ENCODE results near the gene SETD2.

The SETD2 gene

GRCh38 chr3:47002171-47003055 is 161.5 kb downstream of the SETD2 start:
- Histone ChIP-seq H3K9ac (ENCODE audit: low read length) (no peak overlapping the region), H3K79me2 (ENCODE audit: insufficient read depth, low read length) (no peaks in the 10 kb centered on the region), H3K27me3 (ENCODE audit: insufficient read depth, low read length) (no peaks in the 10 kb centered on the region), H3F3A (ENCODE audit: insufficient read depth, low read length) (no peaks in the 10 kb centered on the region), H2AFZ (ENCODE audit: low read length) (no peak overlapping the region), H3K4me1 (ENCODE audit: insufficient read depth, low read length, severe bottlenecking) (no peaks in the 10 kb centered on the region), H3K9me2 (ENCODE audit: low read depth, low read length) (no peaks in the 10 kb centered on the region), H4K20me1 (ENCODE audit: insufficient read depth, low read length) (no peaks in the 10 kb centered on the region), H3K36me3 (ENCODE audit: insufficient read depth, low read length) (peaks cover 83% of the 10 kb centered on the region), H3K27ac (ENCODE audit: low read depth, low read length, poor library complexity, severe bottlenecking) (no peak overlapping the region), H3K9me3 (ENCODE audit: low read length) (no peaks in the 10 kb centered on the region), H3K4me3 (ENCODE audit: low read depth, low read length, poor library complexity, severe bottlenecking) (no peak overlapping the region), H3K4me2 (ENCODE audit: low read length) (no peak overlapping the region)
- no peak for TF ChIP-seq EZH2 (IDR thresholded peaks at IDR 0.05; ENCODE audit: borderline replicate concordance, low read length)
- peak; percentile 45 for TF ChIP-seq CTCF (IDR thresholded peaks at IDR 0.05; ENCODE audit: low read length)

- no peak overlapping the region for H2AFZ ChIP-seq (ENCODE audit: low read length)
- H3F3A ChIP-seq (ENCODE audit: insufficient read depth, low read length): no peaks in the 10 kb centered on the region
- H3K9me3 ChIP-seq (ENCODE audit: low read length): no peaks in the 10 kb centered on the region
- no peaks in the 10 kb centered on the region for H3K79me2 ChIP-seq (ENCODE audit: insufficient read depth, low read length)
- TF ChIP-seq EZH2 (IDR thresholded peaks at IDR 0.05; ENCODE audit: borderline replicate concordance, low read length) (no peak), CTCF (IDR thresholded peaks at IDR 0.05; ENCODE audit: low read length) (no peak)
- H3K27me3 ChIP-seq (ENCODE audit: insufficient read depth, low read length): no peaks in the 10 kb centered on the region
- H4K20me1 ChIP-seq (ENCODE audit: insufficient read depth, low read length): no peaks in the 10 kb centered on the region
- H3K4me1 ChIP-seq (ENCODE audit: insufficient read depth, low read length, severe bottlenecking): no peaks in the 10 kb centered on the region
- H3K4me3 ChIP-seq (ENCODE audit: low read depth, low read length, poor library complexity, severe bottlenecking): no peak overlapping the region
- no peaks in the 10 kb centered on the region for H3K9me2 ChIP-seq (ENCODE audit: low read depth, low read length)
- H3K4me2 ChIP-seq (ENCODE audit: low read length): no peak overlapping the region
- H3K9ac ChIP-seq (ENCODE audit: low read length): no peak overlapping the region
- H3K36me3 ChIP-seq (ENCODE audit: insufficient read depth, low read length): peaks cover 78% of the 10 kb centered on the region
- no peak overlapping the region for H3K27ac ChIP-seq (ENCODE audit: low read depth, low read length, poor library complexity, severe bottlenecking)
These were observed 162.2 kb downstream of the SETD2 start for GRCh38 chr3:47001731-47002170.

DNA sequence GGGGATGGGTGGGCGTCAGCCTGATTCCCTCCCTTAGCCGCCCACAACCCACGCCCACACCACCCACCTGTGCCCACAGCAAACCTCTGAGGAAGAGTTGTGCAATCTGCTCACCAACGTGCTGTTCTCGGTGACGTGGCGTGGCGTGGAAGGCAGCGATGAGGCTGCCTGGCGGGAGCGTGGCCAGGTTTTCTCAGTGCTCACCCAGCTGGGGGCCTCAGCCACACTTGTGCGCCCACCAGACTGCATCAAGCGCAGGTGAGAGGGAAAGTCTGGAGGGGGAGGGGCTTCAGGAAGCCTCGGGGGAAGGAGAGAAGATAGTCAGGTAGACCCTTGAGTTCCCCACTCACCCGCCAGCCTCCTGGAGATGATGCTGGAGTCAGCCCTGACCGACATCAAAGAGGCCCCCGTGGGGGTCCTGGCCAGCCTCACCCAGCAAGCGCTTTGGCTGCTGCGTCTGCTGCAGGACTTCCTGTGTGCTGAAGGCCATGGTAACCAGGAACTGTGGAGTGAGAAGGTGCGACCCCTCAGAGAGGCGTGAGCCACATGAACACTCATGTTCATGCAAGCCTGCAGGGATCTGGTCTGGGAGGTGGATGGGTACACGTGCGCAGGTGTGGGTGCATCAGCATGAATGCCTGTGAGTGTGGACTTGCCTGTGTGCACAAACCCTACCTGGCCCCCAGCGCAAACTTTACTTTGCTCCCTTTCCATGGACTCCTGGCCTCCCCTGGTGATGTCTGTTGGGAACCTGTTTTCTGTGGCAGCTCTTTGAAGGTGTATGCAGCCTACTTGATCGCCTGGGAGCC is 162.8 kb downstream of the SETD2 start:
- no peak overlapping the region for H3K4me3 ChIP-seq (ENCODE audit: low read depth, low read length, poor library complexity, severe bottlenecking)
- no peaks in the 10 kb centered on the region for H3K9me3 ChIP-seq (ENCODE audit: low read length)
- no peaks in the 10 kb centered on the region for H3K9me2 ChIP-seq (ENCODE audit: low read depth, low read length)
- no peak overlapping the region for H2AFZ ChIP-seq (ENCODE audit: low read length)
- H3K4me1 ChIP-seq (ENCODE audit: insufficient read depth, low read length, severe bottlenecking): no peaks in the 10 kb centered on the region
- TF ChIP-seq EZH2 (IDR thresholded peaks at IDR 0.05; ENCODE audit: borderline replicate concordance, low read length) (no peak), CTCF (IDR thresholded peaks at IDR 0.05; ENCODE audit: low read length) (no peak)
- H3K9ac ChIP-seq (ENCODE audit: low read length): no peak overlapping the region
- no peak overlapping the region for H3K27ac ChIP-seq (ENCODE audit: low read depth, low read length, poor library complexity, severe bottlenecking)
- no peaks in the 10 kb centered on the region for H3K27me3 ChIP-seq (ENCODE audit: insufficient read depth, low read length)
- H3K79me2 ChIP-seq (ENCODE audit: insufficient read depth, low read length): no peaks in the 10 kb centered on the region
- H3F3A ChIP-seq (ENCODE audit: insufficient read depth, low read length): no peaks in the 10 kb centered on the region
- no peaks in the 10 kb centered on the region for H4K20me1 ChIP-seq (ENCODE audit: insufficient read depth, low read length)
- no peak overlapping the region for H3K4me2 ChIP-seq (ENCODE audit: low read length)
- peaks cover 72% of the 10 kb centered on the region for H3K36me3 ChIP-seq (ENCODE audit: insufficient read depth, low read length)

All from OCI-LY1 (cell line).